ENCODE measurements around the gene ITGA8. TPM values are rescaled to one million over a fixed set of nuclear protein-coding genes. Genes with fewer than 3 reads are reported as not detected.

Gene ITGA8
- total RNA-seq, 2 experiments from 2014 or later, result not detected

DNA sequence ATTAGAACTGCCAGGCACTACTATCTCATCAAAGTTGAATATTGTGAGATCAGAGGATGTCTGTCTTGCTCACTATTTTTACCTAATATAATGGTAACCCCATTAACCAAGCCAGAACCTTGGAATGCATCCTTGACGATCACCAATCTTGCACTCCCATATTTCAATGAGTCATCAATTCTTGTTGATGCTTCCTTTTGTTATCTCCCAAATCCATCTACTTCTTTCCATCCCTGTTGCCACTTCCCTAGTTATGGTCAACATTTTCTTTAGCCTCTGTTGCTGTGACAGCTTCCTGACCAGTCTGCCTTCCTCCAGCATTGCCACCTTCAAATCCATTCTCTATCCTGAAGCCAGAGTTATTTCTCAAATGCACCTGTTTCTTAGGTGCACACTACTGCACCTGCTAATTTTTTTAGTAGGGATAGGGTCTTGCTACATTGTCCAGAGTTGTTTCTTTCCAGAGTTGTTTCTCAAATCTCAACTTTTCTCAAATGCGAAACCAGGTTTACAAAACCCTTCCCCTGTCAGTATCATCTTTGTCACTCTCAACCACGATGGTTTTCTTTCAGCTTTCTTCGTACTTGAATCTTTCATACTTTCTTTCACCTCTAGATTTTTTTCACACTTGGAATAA, 15.7 kb downstream of the ITGA8 start:
- no peaks in the 10 kb centered on the region for H3K4me1 Mint-ChIP-seq (ENCODE audit: low read depth)
- POLR2A ChIA-PET, result no interaction called here

GRCh38 chr10:15703151-15703880, 16.4 kb downstream of the ITGA8 start:
- ChIA-PET CTCF (no interaction called here), POLR2A (no interaction called here)
- intact Hi-C loops (cut with DNase I, micrococcal nuclease), result no loop called here
- DNase-seq, result no peak
- ATAC-seq (ENCODE audit: poor library complexity), result no peak
- Histone ChIP-seq H3K4me3 (ENCODE audit: low read length) (no peak overlapping the region), H3K9me3 (ENCODE audit: control insufficient read depth in 1 of 2, insufficient read depth in 1 of 2, low read length in 2 of 2) (no peaks in the 10 kb centered on the region), H3K4me1 (ENCODE audit: insufficient read depth, low read length) (no peaks in the 10 kb centered on the region), H3K36me3 (ENCODE audit: insufficient read depth, low read length) (no peaks in the 10 kb centered on the region), H3K27ac (ENCODE audit: low read depth in 1 of 2, low read length in 2 of 2) (no peak overlapping the region), H3K27me3 (ENCODE audit: control insufficient read depth in 1 of 2, insufficient read depth in 2 of 2, low read length in 2 of 2) (peaks cover 0 to 2% of the 10 kb centered on the region in 2 experiments)
- H3K4me3 Mint-ChIP-seq, result no peak overlapping the region
- TF ChIP-seq, protein P1, sequence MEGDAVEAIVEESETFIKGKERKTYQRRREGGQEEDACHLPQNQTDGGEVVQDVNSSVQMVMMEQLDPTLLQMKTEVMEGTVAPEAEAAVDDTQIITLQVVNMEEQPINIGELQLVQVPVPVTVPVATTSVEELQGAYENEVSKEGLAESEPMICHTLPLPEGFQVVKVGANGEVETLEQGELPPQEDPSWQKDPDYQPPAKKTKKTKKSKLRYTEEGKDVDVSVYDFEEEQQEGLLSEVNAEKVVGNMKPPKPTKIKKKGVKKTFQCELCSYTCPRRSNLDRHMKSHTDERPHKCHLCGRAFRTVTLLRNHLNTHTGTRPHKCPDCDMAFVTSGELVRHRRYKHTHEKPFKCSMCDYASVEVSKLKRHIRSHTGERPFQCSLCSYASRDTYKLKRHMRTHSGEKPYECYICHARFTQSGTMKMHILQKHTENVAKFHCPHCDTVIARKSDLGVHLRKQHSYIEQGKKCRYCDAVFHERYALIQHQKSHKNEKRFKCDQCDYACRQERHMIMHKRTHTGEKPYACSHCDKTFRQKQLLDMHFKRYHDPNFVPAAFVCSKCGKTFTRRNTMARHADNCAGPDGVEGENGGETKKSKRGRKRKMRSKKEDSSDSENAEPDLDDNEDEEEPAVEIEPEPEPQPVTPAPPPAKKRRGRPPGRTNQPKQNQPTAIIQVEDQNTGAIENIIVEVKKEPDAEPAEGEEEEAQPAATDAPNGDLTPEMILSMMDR (IDR thresholded peaks at IDR 0.05), result no peak
- no peak overlapping the region for H3K27ac Mint-ChIP-seq
- H3K27me3 Mint-ChIP-seq, result peaks cover 17% of the 10 kb centered on the region
- H3K9me3 Mint-ChIP-seq, result peaks cover 3% of the 10 kb centered on the region
- H3K4me1 Mint-ChIP-seq (ENCODE audit: low read depth), result no peaks in the 10 kb centered on the region
- H3K36me3 Mint-ChIP-seq (ENCODE audit: low read depth), result no peaks in the 10 kb centered on the region

More for the DNA sequence above, 15.7 kb downstream of the ITGA8 start:
- intact Hi-C loops (cut with DNase I, micrococcal nuclease), result no loop called here
- Histone ChIP-seq H3K4me3 (ENCODE audit: low read length) (no peak overlapping the region), H3K9me3 (ENCODE audit: control insufficient read depth in 1 of 2, insufficient read depth in 1 of 2, low read length in 2 of 2) (no peaks in the 10 kb centered on the region), H3K36me3 (ENCODE audit: insufficient read depth, low read length) (no peaks in the 10 kb centered on the region), H3K4me1 (ENCODE audit: insufficient read depth, low read length) (no peaks in the 10 kb centered on the region), H3K27ac (ENCODE audit: low read depth in 1 of 2, low read length in 2 of 2) (no peak overlapping the region), H3K27me3 (ENCODE audit: control insufficient read depth in 1 of 2, insufficient read depth in 2 of 2, low read length in 2 of 2) (peaks cover 0 to 2% of the 10 kb centered on the region in 2 experiments)
- Mint-ChIP-seq H3K36me3 (ENCODE audit: low read depth) (no peaks in the 10 kb centered on the region), H3K9me3 (no peaks in the 10 kb centered on the region), H3K27me3 (peaks cover 21% of the 10 kb centered on the region), H3K27ac (no peak overlapping the region), H3K4me3 (no peak overlapping the region)
- no peak for ATAC-seq (ENCODE audit: poor library complexity)
- CTCF ChIA-PET, result no interaction called here
- no peak for DNase-seq
- TF ChIP-seq, protein P1 (IDR thresholded peaks at IDR 0.05), result no peak

DNA sequence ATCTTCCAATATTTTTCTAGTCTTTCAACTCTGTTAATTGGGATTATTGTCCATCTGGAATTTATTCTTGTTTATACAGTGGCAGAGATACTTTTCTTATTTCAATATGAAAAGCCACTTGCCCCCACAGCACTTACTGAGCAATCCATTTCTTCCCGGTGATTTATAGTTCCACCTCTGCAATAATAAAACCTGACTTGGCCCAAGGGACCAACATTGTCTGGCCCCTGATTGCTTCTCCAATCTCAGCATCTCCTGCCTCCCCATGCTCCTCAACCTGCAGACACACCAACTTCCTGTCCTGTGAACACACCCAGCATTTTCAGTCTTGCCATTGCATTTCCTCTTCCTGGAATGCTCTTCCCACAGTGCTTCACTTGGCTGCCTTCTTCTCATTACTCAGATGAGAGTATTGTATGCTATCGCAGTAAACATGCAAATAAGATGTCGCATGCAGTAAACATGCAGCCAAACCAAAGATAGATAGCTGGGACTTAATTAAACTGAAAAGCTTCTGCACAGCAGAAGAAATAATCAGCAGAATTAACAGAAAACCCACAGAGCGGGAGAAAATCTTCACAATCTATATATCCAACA, 19.5 kb downstream of the ITGA8 start:
- Mint-ChIP-seq H3K27me3 (peaks cover 17% of the 10 kb centered on the region), H3K27ac (no peak overlapping the region), H3K9me3 (peaks cover 5% of the 10 kb centered on the region), H3K36me3 (ENCODE audit: low read depth) (no peaks in the 10 kb centered on the region), H3K4me1 (ENCODE audit: low read depth) (no peaks in the 10 kb centered on the region), H3K4me3 (no peak overlapping the region)
- TF ChIP-seq, protein P1 (IDR thresholded peaks at IDR 0.05), result no peak
- no peaks in the 10 kb centered on the region for H3K27me3 ChIP-seq (ENCODE audit: control insufficient read depth in 1 of 2, insufficient read depth in 2 of 2, low read length in 2 of 2)
- no peaks in the 10 kb centered on the region for H3K9me3 ChIP-seq (ENCODE audit: control insufficient read depth in 1 of 2, insufficient read depth in 1 of 2, low read length in 2 of 2)
- CTCF ChIA-PET, result no interaction called here
- no peak overlapping the region for H3K27ac ChIP-seq (ENCODE audit: low read depth in 1 of 2, low read length in 2 of 2)
- H3K4me1 ChIP-seq (ENCODE audit: insufficient read depth, low read length), result no peaks in the 10 kb centered on the region
- DNase-seq, result no peak
- no peaks in the 10 kb centered on the region for H3K36me3 ChIP-seq (ENCODE audit: insufficient read depth, low read length)
- no peak overlapping the region for H3K4me3 ChIP-seq (ENCODE audit: low read length)
- ATAC-seq (ENCODE audit: poor library complexity), result no peak
- intact Hi-C loops (cut with DNase I, micrococcal nuclease), result no loop called here
- POLR2A ChIA-PET, result no interaction called here
